NB4 (cell line): ENCODE data around the gene IRAK1.

Experiments used
- POLR2A ChIP-seq: IDR thresholded peaks from 2 replicates; pipeline ENCODE4 v1.6.1; 2011; ENCODE audit warnings: mild to moderate bottlenecking; ENCODE audit not compliant: insufficient read length; ENCODE audit errors: extremely low read depth
- TF ChIP-seq, protein P1 (sequence below): IDR thresholded peaks from one replicate; pipeline ENCODE4 v1.5.1; 2012; ENCODE audit warnings: low read depth, low read length

DNA sequence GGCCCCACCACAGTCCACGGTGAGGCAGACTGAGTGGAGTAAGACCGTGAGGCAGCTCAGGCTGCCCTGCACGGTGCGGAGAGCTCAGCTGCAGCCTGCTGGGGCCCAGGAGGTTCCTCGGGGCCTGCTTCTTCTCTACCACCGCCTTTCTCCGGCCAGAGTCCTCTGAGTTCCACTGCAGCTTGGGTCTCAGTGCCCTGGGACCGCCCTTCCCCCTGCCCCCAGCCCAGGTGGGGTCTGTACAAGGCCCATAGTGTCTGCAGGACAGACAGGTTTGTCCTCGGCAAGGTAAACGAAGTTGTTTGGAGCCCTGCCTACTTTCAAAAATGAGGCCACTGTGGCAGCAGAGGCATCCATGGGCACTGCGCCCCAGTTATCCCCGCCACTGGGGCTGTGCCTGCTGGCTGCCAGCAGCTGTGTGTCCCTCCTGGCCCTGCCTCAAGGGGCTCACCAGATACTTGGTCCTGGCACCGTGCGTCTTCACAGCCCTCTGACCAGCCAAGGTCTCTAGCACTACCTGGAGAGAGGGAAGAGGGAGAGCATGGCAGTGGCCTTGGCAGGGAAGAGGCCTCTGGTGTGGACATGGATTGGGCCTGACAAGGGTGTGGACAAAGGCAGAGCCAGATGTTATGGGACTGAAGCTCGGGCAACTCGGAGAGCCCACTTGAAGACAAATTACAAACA lies 4.0 kb downstream of the IRAK1 start:
- TF ChIP-seq POLR2A, result no peak
- TF ChIP-seq, protein P1, sequence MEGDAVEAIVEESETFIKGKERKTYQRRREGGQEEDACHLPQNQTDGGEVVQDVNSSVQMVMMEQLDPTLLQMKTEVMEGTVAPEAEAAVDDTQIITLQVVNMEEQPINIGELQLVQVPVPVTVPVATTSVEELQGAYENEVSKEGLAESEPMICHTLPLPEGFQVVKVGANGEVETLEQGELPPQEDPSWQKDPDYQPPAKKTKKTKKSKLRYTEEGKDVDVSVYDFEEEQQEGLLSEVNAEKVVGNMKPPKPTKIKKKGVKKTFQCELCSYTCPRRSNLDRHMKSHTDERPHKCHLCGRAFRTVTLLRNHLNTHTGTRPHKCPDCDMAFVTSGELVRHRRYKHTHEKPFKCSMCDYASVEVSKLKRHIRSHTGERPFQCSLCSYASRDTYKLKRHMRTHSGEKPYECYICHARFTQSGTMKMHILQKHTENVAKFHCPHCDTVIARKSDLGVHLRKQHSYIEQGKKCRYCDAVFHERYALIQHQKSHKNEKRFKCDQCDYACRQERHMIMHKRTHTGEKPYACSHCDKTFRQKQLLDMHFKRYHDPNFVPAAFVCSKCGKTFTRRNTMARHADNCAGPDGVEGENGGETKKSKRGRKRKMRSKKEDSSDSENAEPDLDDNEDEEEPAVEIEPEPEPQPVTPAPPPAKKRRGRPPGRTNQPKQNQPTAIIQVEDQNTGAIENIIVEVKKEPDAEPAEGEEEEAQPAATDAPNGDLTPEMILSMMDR, result no peak
